GM19452 (cell line): ENCODE data around the gene DYNC2H1.

Experiments
- ATAC-seq: cut with Tn5 transposase; IDR thresholded peaks from one replicate; pipeline ENCODE4 v1.9.1; 2021; ENCODE audit not compliant: unreplicated experiment

DYNC2H1 gene

GRCh38 chr11:103450241-103450640, 341.0 kb downstream of the DYNC2H1 start:
- no peak for ATAC-seq

GRCh38 chr11:103453126-103453525, 343.9 kb downstream of the DYNC2H1 start:
- no peak for ATAC-seq

GRCh38 chr11:103453915-103454709, 344.9 kb downstream of the DYNC2H1 start:
- no peak for ATAC-seq

GRCh38 chr11:103464420-103464819, 355.2 kb downstream of the DYNC2H1 start:
- no peak for ATAC-seq

- no peak for ATAC-seq
Measured at GRCh38 chr11:103465555-103466140, 356.4 kb downstream of the DYNC2H1 start.

- ATAC-seq = no peak
Measured at GRCh38 chr11:103471546-103471945, 362.3 kb downstream of the DYNC2H1 start.

- ATAC-seq = no peak
Measured at GRCh38 chr11:103476874-103477273, 367.6 kb downstream of the DYNC2H1 start.

GRCh38 chr11:103480421-103480820, 371.2 kb downstream of the DYNC2H1 start:
- ATAC-seq = no peak

- ATAC-seq = no peak
Measured at GRCh38 chr11:103483996-103484395, 374.8 kb downstream of the DYNC2H1 start.

- ATAC-seq = no peak
Measured at GRCh38 chr11:103484545-103484944, 375.3 kb downstream of the DYNC2H1 start.

- no peak for ATAC-seq
Measured at GRCh38 chr11:103486604-103487003, 377.4 kb downstream of the DYNC2H1 start.

GRCh38 chr11:103487113-103487512, 377.9 kb downstream of the DYNC2H1 start:
- ATAC-seq = no peak

- no peak for ATAC-seq
Measured at GRCh38 chr11:103488031-103488461, 378.8 kb downstream of the DYNC2H1 start.

GRCh38 chr11:103488579-103488978, 379.4 kb downstream of the DYNC2H1 start:
- no peak for ATAC-seq

- ATAC-seq = no peak
Measured at GRCh38 chr11:103491777-103492176, 382.6 kb downstream of the DYNC2H1 start.

- no peak for ATAC-seq
Measured at GRCh38 chr11:103494491-103494890, 385.3 kb downstream of the DYNC2H1 start.

- ATAC-seq = no peak
Measured at GRCh38 chr11:103497268-103497667, 388.0 kb downstream of the DYNC2H1 start.

- no peak for ATAC-seq
Measured at GRCh38 chr11:103499710-103500340, 390.6 kb downstream of the DYNC2H1 start.

GRCh38 chr11:103515283-103515682, 406.1 kb downstream of the DYNC2H1 start:
- no peak for ATAC-seq

- ATAC-seq = no peak
Measured at GRCh38 chr11:103520792-103521191, 411.6 kb downstream of the DYNC2H1 start.

GRCh38 chr11:103525069-103525468, 415.8 kb downstream of the DYNC2H1 start:
- ATAC-seq = no peak

- ATAC-seq = no peak
Measured at GRCh38 chr11:103528046-103528445, 418.8 kb downstream of the DYNC2H1 start.
